ENCODE measurements around the gene FRYL.
"Not testable (repeated sequence)": the region's sequence is repeated elsewhere in the genome, so short reads cannot be mapped to it uniquely, and the experiment has no call there.

FRYL gene

GRCh38 chr4:48698029-48698971, 81.8 kb downstream of the FRYL start:
- DNase-seq (ENCODE audit: low spot score) = peak; percentile 52

- DNase-seq (ENCODE audit: low spot score) = not testable (repeated sequence)
These were observed 82.6 kb downstream of the FRYL start for GRCh38 chr4:48697516-48697915.

- no peak for DNase-seq (ENCODE audit: low spot score)
These were observed 85.3 kb downstream of the FRYL start for GRCh38 chr4:48694824-48695223.

GRCh38 chr4:48693856-48694574, 86.1 kb downstream of the FRYL start:
- DNase-seq (ENCODE audit: low spot score) = no peak

GRCh38 chr4:48692897-48693296, 87.2 kb downstream of the FRYL start:
- DNase-seq (ENCODE audit: low spot score) = peak; percentile 17

GRCh38 chr4:48692044-48692443, 88.0 kb downstream of the FRYL start:
- DNase-seq (ENCODE audit: low spot score) = no peak

- no peak for DNase-seq (ENCODE audit: low spot score)
These were observed 91.1 kb downstream of the FRYL start for GRCh38 chr4:48688953-48689352.

GRCh38 chr4:48687313-48688051, 92.6 kb downstream of the FRYL start:
- DNase-seq (ENCODE audit: low spot score) = no peak

GRCh38 chr4:48686369-48686768, 93.7 kb downstream of the FRYL start:
- no peak for DNase-seq (ENCODE audit: low spot score)

- DNase-seq (ENCODE audit: low spot score) = no peak
These were observed 96.1 kb downstream of the FRYL start for GRCh38 chr4:48683784-48684666.

- not testable (repeated sequence) for DNase-seq (ENCODE audit: low spot score)
These were observed 97.2 kb downstream of the FRYL start for GRCh38 chr4:48682870-48683269.

GRCh38 chr4:48681856-48682255, 98.2 kb downstream of the FRYL start:
- DNase-seq (ENCODE audit: low spot score) = peak; percentile 7

- DNase-seq (ENCODE audit: low spot score) = no peak
These were observed 99.1 kb downstream of the FRYL start for GRCh38 chr4:48680848-48681568.

GRCh38 chr4:48673537-48673936, 106.5 kb downstream of the FRYL start:
- DNase-seq (ENCODE audit: low spot score) = no peak

GRCh38 chr4:48670587-48670986, 109.5 kb downstream of the FRYL start:
- DNase-seq (ENCODE audit: low spot score) = no peak

- DNase-seq (ENCODE audit: low spot score) = no peak
These were observed 111.0 kb downstream of the FRYL start for GRCh38 chr4:48669086-48669485.

- DNase-seq (ENCODE audit: low spot score) = no peak
These were observed 111.6 kb downstream of the FRYL start for GRCh38 chr4:48668254-48669017.

GRCh38 chr4:48667148-48667547, 112.9 kb downstream of the FRYL start:
- no peak for DNase-seq (ENCODE audit: low spot score)

GRCh38 chr4:48665555-48666186, 114.4 kb downstream of the FRYL start:
- no peak for DNase-seq (ENCODE audit: low spot score)

GRCh38 chr4:48664938-48665337, 115.1 kb downstream of the FRYL start:
- no peak for DNase-seq (ENCODE audit: low spot score)

Data from GM03348 (cell line).